ENCODE measurements around the gene RBBP5.

GRCh38 chr1:205129447-205130029, 7.8 kb upstream of the RBBP5 start:
- TF ChIP-seq CTCF (IDR thresholded peaks at IDR 0.05) (no peak), POLR2A (IDR thresholded peaks at IDR 0.05) (no peak)
